ENCODE measurements around the gene SLC29A2. TPM values are rescaled to one million over a fixed set of nuclear protein-coding genes. Genes with fewer than 3 reads are reported as not detected.

SLC29A2 gene
- total RNA-seq, 2 experiments from 2014 or later: 10.0 to 11.1 TPM

- no peaks in the 10 kb centered on the region for H3K9me3 Mint-ChIP-seq (ENCODE audit: insufficient read depth)
- H3K36me3 Mint-ChIP-seq (ENCODE audit: low read depth): no peaks in the 10 kb centered on the region
- no peak overlapping the region for H3K27ac Mint-ChIP-seq
- DNase-seq (no peak), ATAC-seq (no peak)
- H3K27me3 Mint-ChIP-seq (ENCODE audit: low read depth): peaks cover 24% of the 10 kb centered on the region
- no peak overlapping the region for H3K4me3 Mint-ChIP-seq
- CTCF ChIA-PET: interaction anchor here (1.2 to 1.8 kb wide), 2 partner anchors 9 to 67 kb away, joined by 4 to 5 read pairs; partner anchors contain the start of genes BRMS1 and NPAS4
- POLR2A ChIA-PET: no interaction called here
- peaks cover 6% of the 10 kb centered on the region for H3K4me1 Mint-ChIP-seq (ENCODE audit: low read depth)
Observed at GRCh38 chr11:66412110-66412509, 40.5 kb upstream of the SLC29A2 start.

DNA sequence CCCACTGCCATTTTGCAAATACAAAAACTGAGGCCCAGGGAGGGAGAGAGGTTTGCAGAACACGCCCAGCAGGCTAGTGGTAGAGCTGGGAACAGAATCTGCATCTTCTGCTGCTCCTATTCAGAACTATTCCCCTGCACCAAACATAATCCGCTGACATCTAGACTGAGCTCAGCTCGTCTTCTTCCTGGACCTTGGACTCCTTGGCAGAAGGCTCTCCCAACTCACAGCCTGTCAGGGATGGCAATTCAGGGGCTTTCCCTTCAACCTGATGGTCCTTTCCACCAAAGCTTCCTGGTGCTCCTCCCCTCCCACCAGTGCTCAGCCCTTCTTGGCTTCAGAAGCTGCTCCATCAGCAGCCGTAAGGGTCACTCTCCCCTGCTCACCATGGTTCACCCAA, 39.8 kb upstream of the SLC29A2 start:
- Mint-ChIP-seq H3K27me3 (ENCODE audit: low read depth) (peaks cover 20% of the 10 kb centered on the region), H3K4me3 (no peak overlapping the region), H3K36me3 (ENCODE audit: low read depth) (no peaks in the 10 kb centered on the region), H3K9me3 (ENCODE audit: insufficient read depth) (no peaks in the 10 kb centered on the region), H3K27ac (no peak overlapping the region), H3K4me1 (ENCODE audit: low read depth) (peaks cover 6% of the 10 kb centered on the region)
- ChIA-PET CTCF (interaction anchor here (1.2 to 1.8 kb wide), 3 partner anchors 10 to 66 kb away, joined by 3 to 5 read pairs (median 4); partner anchors contain the start of genes BRMS1, MRPL11 and NPAS4), POLR2A (no interaction called here)
- ATAC-seq (no peak), DNase-seq (no peak)

- ChIA-PET POLR2A (interaction anchor here (1.6 kb wide), 1 partner anchor 70 kb away, joined by 6 read pairs; the partner anchor contains the start of gene DPP3), CTCF (interaction anchor here (1.2 to 5.0 kb wide), 5 partner anchors 11 to 268 kb away, joined by 3 to 49 read pairs (median 12); partner anchors contain the start of genes MRPL11, NPAS4 and RBM4B)
- ATAC-seq (no peak), DNase-seq (no peak)
- Mint-ChIP-seq H3K9me3 (ENCODE audit: insufficient read depth) (no peaks in the 10 kb centered on the region), H3K4me1 (ENCODE audit: low read depth) (peaks cover 6% of the 10 kb centered on the region), H3K27me3 (ENCODE audit: low read depth) (peaks cover 20% of the 10 kb centered on the region), H3K4me3 (no peak overlapping the region), H3K27ac (no peak overlapping the region), H3K36me3 (ENCODE audit: low read depth) (no peaks in the 10 kb centered on the region)
Observed at GRCh38 chr11:66410191-66410590, 38.6 kb upstream of the SLC29A2 start.

DNA sequence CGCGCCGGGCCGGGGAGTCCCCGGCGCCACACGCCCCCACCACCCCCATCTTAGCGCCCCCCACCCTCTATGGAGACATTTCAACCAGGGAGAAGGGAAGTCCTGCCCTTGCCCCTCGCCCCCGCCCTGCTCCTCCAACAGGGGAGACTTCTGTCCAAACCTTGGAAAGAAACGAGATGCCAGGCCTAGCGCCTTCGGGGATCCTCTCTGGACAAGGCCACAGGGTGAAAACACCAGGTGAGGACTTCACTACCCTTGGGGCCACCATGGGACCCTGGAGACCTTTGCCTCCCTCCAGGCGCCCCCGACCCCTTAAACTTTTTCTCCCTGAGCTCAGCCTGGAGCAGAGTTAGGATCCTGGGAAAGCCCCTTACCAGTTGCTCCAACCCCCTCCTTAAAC, 37.7 kb upstream of the SLC29A2 start:
- Mint-ChIP-seq H3K9me3 (ENCODE audit: insufficient read depth) (no peaks in the 10 kb centered on the region), H3K27ac (no peak overlapping the region), H3K4me3 (no peak overlapping the region), H3K36me3 (ENCODE audit: low read depth) (no peaks in the 10 kb centered on the region), H3K4me1 (ENCODE audit: low read depth) (peaks cover 6% of the 10 kb centered on the region), H3K27me3 (ENCODE audit: low read depth) (peaks cover 18% of the 10 kb centered on the region)
- ChIA-PET POLR2A (interaction anchor here (1.6 kb wide), 1 partner anchor 71 kb away, joined by 6 read pairs; the partner anchor contains the start of gene DPP3), CTCF (interaction anchor here (0.7 to 5.0 kb wide), 30 partner anchors 8 to 271 kb away, joined by 3 to 49 read pairs (median 4); partner anchors contain the start of genes DPP3, MRPL11, NPAS4 and RBM4)
- ATAC-seq (no peak), DNase-seq (no peak)

DNA sequence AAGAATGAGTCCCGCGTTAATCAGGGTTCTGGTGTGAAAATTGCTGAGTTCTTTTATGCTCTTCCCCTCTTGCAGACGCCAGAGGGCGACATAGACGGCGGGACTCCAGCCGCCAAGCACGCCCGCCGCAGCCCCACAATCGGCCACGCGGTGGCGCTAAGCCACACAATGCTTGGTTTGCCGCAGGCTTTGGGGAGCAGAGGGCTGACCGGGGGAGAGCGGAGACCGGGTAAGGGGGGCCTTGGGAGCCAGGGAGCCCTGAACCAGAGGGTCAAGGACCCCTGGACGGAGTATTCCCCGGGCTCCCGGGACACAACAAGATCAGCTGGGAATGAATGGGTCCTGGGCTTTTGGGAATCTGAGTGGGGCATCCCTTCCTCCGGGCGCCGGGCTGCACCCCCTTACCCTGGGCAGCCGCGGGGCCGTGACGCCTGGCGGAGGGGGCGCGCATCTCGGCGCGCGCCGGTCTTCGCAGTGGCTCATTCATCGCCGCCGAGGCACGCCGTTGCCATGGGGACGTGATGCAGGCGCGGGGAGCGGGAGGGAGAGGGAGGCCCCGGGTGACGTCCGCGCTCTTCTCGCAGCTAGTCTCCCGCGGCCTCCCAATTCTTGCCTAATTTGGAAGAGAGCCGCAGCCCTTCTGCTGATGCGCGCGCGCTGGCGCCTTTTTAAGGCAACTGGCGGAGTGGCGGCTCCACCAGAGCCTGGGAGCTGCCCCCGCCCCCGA, 37.1 kb upstream of the SLC29A2 start:
- CTCF ChIA-PET: interaction anchor here (0.8 to 5.0 kb wide), 30 partner anchors 9 to 274 kb away, joined by 3 to 49 read pairs (median 4); partner anchors contain the start of genes DPP3, MRPL11, NPAS4 and RBM4
- POLR2A ChIA-PET: interaction anchor here (0.6 to 1.6 kb wide), 2 partner anchors 72 to 1869 kb away, joined by 4 to 6 read pairs; partner anchors contain the start of gene DPP3
- H3K36me3 Mint-ChIP-seq (ENCODE audit: low read depth): no peaks in the 10 kb centered on the region
- DNase-seq (peak; percentile 93), ATAC-seq (peak; percentile 88)
- H3K4me3 Mint-ChIP-seq: peak overlapping the region; percentile 73
- H3K27me3 Mint-ChIP-seq (ENCODE audit: low read depth): peaks cover 13% of the 10 kb centered on the region
- H3K4me1 Mint-ChIP-seq (ENCODE audit: low read depth): peaks cover 6% of the 10 kb centered on the region
- H3K9me3 Mint-ChIP-seq (ENCODE audit: insufficient read depth): no peaks in the 10 kb centered on the region
- H3K27ac Mint-ChIP-seq: peak overlapping the region; percentile 74

DNA sequence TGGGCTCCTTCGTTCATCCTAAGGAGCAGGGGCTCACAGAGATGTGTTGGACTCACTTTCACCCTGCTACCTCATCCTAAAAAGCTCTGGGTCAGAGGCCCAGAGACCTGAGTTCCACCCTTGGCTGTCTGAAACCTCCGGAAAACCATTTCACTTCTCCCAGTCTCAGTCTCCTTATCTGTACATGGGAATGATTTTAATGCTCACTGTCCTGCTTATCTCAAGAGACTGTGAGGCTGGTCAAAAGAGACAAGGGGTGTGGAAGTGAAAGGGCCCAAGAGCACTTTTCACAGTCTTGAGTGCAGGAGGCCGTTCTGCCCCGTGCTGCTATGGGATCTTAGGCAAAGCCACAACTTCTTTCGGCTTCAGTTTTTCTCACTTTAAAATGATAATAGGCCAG, 36.1 kb upstream of the SLC29A2 start:
- Mint-ChIP-seq H3K27ac (no peak overlapping the region), H3K36me3 (ENCODE audit: low read depth) (no peaks in the 10 kb centered on the region), H3K9me3 (ENCODE audit: insufficient read depth) (no peaks in the 10 kb centered on the region), H3K4me3 (no peak overlapping the region), H3K4me1 (ENCODE audit: low read depth) (peaks cover 6% of the 10 kb centered on the region), H3K27me3 (ENCODE audit: low read depth) (peaks cover 10% of the 10 kb centered on the region)
- ATAC-seq (no peak), DNase-seq (no peak)
- ChIA-PET CTCF (interaction anchor here (1.2 to 5.0 kb wide), 14 partner anchors 10 to 275 kb away, joined by 3 to 49 read pairs (median 6); partner anchors contain the start of genes DPP3, MRPL11 and RBM4B), POLR2A (no interaction called here)

DNA sequence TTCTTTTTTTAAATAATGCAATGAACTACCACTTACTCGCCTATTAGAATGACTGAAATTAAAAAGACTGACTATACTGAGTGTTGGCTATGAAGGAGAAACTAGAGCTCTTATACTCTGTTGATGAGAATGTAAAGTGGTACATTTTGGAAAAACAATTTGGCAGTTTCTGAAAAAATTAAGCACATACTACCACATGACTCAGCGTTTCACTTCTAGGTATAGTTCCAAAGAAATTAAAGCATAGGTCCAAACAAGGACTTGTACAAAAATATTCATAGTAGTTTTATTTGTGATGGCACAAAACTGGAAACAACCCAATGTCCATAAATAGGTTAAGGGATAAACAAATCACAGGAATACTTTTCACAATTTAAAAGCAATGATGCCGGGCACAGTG, 22.4 kb upstream of the SLC29A2 start:
- ChIA-PET POLR2A (no interaction called here), CTCF (interaction anchor here (1.9 to 3.3 kb wide), 2 partner anchors 8 to 82 kb away, joined by 5 to 16 read pairs; no protein-coding TSS in a partner anchor)
- Mint-ChIP-seq H3K36me3 (ENCODE audit: low read depth) (no peaks in the 10 kb centered on the region), H3K27me3 (ENCODE audit: low read depth) (peaks cover 5% of the 10 kb centered on the region), H3K4me1 (ENCODE audit: low read depth) (peaks cover 3% of the 10 kb centered on the region), H3K9me3 (ENCODE audit: insufficient read depth) (no peaks in the 10 kb centered on the region), H3K4me3 (no peak overlapping the region), H3K27ac (no peak overlapping the region)
- DNase-seq (no peak), ATAC-seq (no peak)

DNA sequence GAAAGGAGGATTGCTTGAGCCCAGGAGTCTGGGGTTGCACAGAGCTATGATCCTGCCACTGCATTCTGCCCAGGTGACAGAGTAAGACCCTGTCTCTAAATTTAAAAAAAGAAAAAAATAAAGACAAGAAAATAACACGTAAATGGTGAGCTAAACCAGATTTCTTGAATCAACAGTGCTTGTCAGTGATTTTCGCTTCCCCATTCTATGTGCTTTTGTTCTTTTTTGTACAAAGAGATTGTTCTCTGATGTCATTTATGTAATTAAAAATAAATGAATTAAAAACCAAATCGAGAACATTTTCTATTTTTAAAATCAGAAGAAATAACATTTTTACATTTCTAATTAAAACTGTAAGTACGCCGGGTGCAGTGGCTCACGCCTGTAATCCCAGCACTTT, 19.8 kb upstream of the SLC29A2 start:
- Mint-ChIP-seq H3K36me3 (ENCODE audit: low read depth) (no peaks in the 10 kb centered on the region), H3K27me3 (ENCODE audit: low read depth) (peaks cover 3% of the 10 kb centered on the region), H3K9me3 (ENCODE audit: insufficient read depth) (no peaks in the 10 kb centered on the region), H3K4me1 (ENCODE audit: low read depth) (peaks cover 7% of the 10 kb centered on the region), H3K4me3 (no peak overlapping the region), H3K27ac (no peak overlapping the region)
- no peak for ATAC-seq
- POLR2A ChIA-PET: interaction anchor here (1.0 kb wide), 1 partner anchor 81 kb away, joined by 4 read pairs; no protein-coding TSS in a partner anchor
- CTCF ChIA-PET: interaction anchor here (1.3 to 8.1 kb wide), 2 partner anchors 19 to 81 kb away, joined by 3 to 172 read pairs; no protein-coding TSS in a partner anchor
- DNase-seq: no peak

- Mint-ChIP-seq H3K4me3 (no peak overlapping the region), H3K27ac (no peak overlapping the region), H3K4me1 (ENCODE audit: low read depth) (peaks cover 11% of the 10 kb centered on the region), H3K27me3 (ENCODE audit: low read depth) (peaks cover 1% of the 10 kb centered on the region), H3K36me3 (ENCODE audit: low read depth) (no peaks in the 10 kb centered on the region), H3K9me3 (ENCODE audit: insufficient read depth) (no peaks in the 10 kb centered on the region)
- ATAC-seq (peak; percentile 93), DNase-seq (peak; percentile 88)
- CTCF ChIA-PET: interaction anchor here (0.5 to 8.1 kb wide), 34 partner anchors 9 to 383 kb away, joined by 3 to 172 read pairs (median 6); partner anchors contain the start of genes B4GAT1, BRMS1, CD248 and MRPL11
- POLR2A ChIA-PET: interaction anchor here (0.6 to 1.2 kb wide), 5 partner anchors 17 to 231 kb away, joined by 3 to 7 read pairs (median 3); partner anchors contain the start of genes BRMS1, DPP3 and SLC29A2
Observed at GRCh38 chr11:66388780-66389386, 17.3 kb upstream of the SLC29A2 start.

- no peaks in the 10 kb centered on the region for H3K36me3 Mint-ChIP-seq (ENCODE audit: low read depth)
- H3K27ac Mint-ChIP-seq: no peak overlapping the region
- peak; percentile 71 for ATAC-seq
- peaks cover 11% of the 10 kb centered on the region for H3K4me1 Mint-ChIP-seq (ENCODE audit: low read depth)
- H3K4me3 Mint-ChIP-seq: peak overlapping the region; percentile 20
- ChIA-PET CTCF (interaction anchor here (0.6 to 8.1 kb wide), 47 partner anchors 9 to 570 kb away, joined by 3 to 172 read pairs (median 4); partner anchors contain the start of genes B4GAT1, BRMS1, CCDC87 and CCS), POLR2A (interaction anchor here (0.7 to 1.9 kb wide), 2 partner anchors 14 to 80 kb away, joined by 3 to 7 read pairs; partner anchors contain the start of gene PELI3)
- no peaks in the 10 kb centered on the region for H3K9me3 Mint-ChIP-seq (ENCODE audit: insufficient read depth)
- peak; percentile 91 for DNase-seq
- H3K27me3 Mint-ChIP-seq (ENCODE audit: low read depth): no peaks in the 10 kb centered on the region
Observed at GRCh38 chr11:66386171-66387069, 14.9 kb upstream of the SLC29A2 start.
